GM12878 (cell line): ENCODE data around the gene MPRIP. TPM values are rescaled to one million over a fixed set of nuclear protein-coding genes. Genes with fewer than 3 reads are reported as not detected.

Experiments
- ATF7 ChIP-seq: fragments of 450-650 bp; IDR thresholded peaks from 2 replicates; pipeline ENCODE4 v1.6.1; 2016; ENCODE audit warnings: low read depth, mild to moderate bottlenecking
- CBX3 ChIP-seq: fragments of 200-600 bp; sonication (generic); IDR thresholded peaks from 2 replicates; pipeline ENCODE4 v1.6.1; 2016; ENCODE audit warnings: low read depth, borderline replicate concordance
- CEBPB ChIP-seq, 2 experiments: fragments of 150-350 bp in 1 of 2; IDR thresholded peaks; 2 replicates each; pipeline ENCODE4 v1.6.1; 2012 to 2014; ENCODE audit warnings: low read depth in 2 of 2, low read length in 2 of 2, borderline replicate concordance in 1 of 2, inconsistent platforms in 1 of 2
- FOS ChIP-seq: IDR thresholded peaks from 3 replicates; pipeline ENCODE4 v1.6.1; 2011; ENCODE audit warnings: borderline replicate concordance; ENCODE audit not compliant: insufficient read length; ENCODE audit errors: extremely low read depth
- HCFC1 ChIP-seq: fragments of 150-350 bp; IDR thresholded peaks from 2 replicates; pipeline ENCODE4 v1.6.1; 2014; ENCODE audit warnings: low read length
- KAT2A ChIP-seq: conservative IDR thresholded peaks from 2 replicates; pipeline ENCODE4 v1.6.1; 2011; ENCODE audit warnings: low read depth, low read length; ENCODE audit not compliant: control insufficient read depth
- MEF2A ChIP-seq: IDR thresholded peaks from 2 replicates; pipeline ENCODE4 v1.6.1; 2011; ENCODE audit warnings: low read depth, mild to moderate bottlenecking, low read length, moderate library complexity; ENCODE audit not compliant: insufficient read depth
- MXI1 ChIP-seq: fragments of 150-350 bp; IDR thresholded peaks from 2 replicates; pipeline ENCODE4 v1.6.1; 2011; ENCODE audit warnings: low read depth, mild to moderate bottlenecking, inconsistent platforms, low read length, improper control_type of control experiment
- NFYB ChIP-seq: IDR thresholded peaks from 2 replicates; pipeline ENCODE4 v1.6.1; 2011; ENCODE audit warnings: low read depth, mild to moderate bottlenecking, low read length, improper control_type of control experiment, moderate library complexity; ENCODE audit not compliant: insufficient read depth
- POLR2A ChIP-seq: IDR thresholded peaks from 2 replicates; pipeline ENCODE4 v1.6.1; 2011; ENCODE audit warnings: low read depth, mild to moderate bottlenecking, low read length
- RCOR1 ChIP-seq: conservative IDR thresholded peaks from 2 replicates; pipeline ENCODE4 v1.6.1; 2012; ENCODE audit warnings: low read depth, low read length, improper control_type of control experiment
- RELA ChIP-seq: fragments of 450-650 bp; IDR thresholded peaks from 2 replicates; pipeline ENCODE4 v1.8.0; 2014; ENCODE audit warnings: borderline replicate concordance; ENCODE audit not compliant: partially characterized antibody
- SPI1 ChIP-seq: IDR thresholded peaks from 2 replicates; pipeline ENCODE4 v1.6.1; 2011; ENCODE audit warnings: low read depth, mild to moderate bottlenecking, low read length, moderate library complexity, borderline replicate concordance; ENCODE audit not compliant: insufficient read depth
- SREBF1 ChIP-seq: IDR thresholded peaks from 2 replicates; pipeline ENCODE4 v1.6.1; 2012; ENCODE audit warnings: mild to moderate bottlenecking, low read length
- TCF7 ChIP-seq: IDR thresholded peaks from 2 replicates; pipeline ENCODE4 v1.6.1; 2014; ENCODE audit warnings: antibody characterized with exemption, borderline replicate concordance
- ZNF217 ChIP-seq: fragments of 450-650 bp; IDR thresholded peaks from 2 replicates; pipeline ENCODE4 v1.6.1; 2017; ENCODE audit warnings: antibody characterized with exemption, mild to moderate bottlenecking
- ZNF274 ChIP-seq: IDR thresholded peaks from one replicate; pipeline ENCODE4 v1.8.0; 2011; ENCODE audit not compliant: insufficient read length, insufficient read depth
- ZNF622 ChIP-seq: fragments of 450-650 bp; IDR thresholded peaks from 2 replicates; pipeline ENCODE4 v1.6.1; 2017; ENCODE audit warnings: mild to moderate bottlenecking, inconsistent platforms
- polyA plus RNA-seq, 11 experiments: library from polyadenylated mRNA; depleted of rRNA in 4 of 11; unstranded in 6 of 11; stranded (reverse) in 5 of 11; fragments of >200 nt; fragmentation: Nextera tagmentation in 4 of 11; fragmentation: Illumina TruSeq in 1 of 11; extraction: Ambion mirVana in 4 of 11; extraction: Trizol in 1 of 11; gene quantifications; 1 replicate in 1 of 11; 2 replicates in 10 of 11; pipeline versions ENCODE4 v1.2.1 to v1.2.3, GENCODE V29; 2011 to 2016; ENCODE audit warnings: inconsistent platforms in 2 of 11, missing spikeins in 2 of 11, low read depth in 1 of 11
- total RNA-seq, 4 experiments: library from RNA; depleted of rRNA in 3 of 4; stranded (reverse); fragments of >200 nt in 3 of 4; fragmentation: Illumina TruSeq in 1 of 4; extraction: Trizol in 1 of 4; gene quantifications; 2 replicates each; pipeline versions ENCODE4 v1.2.1 to v1.2.3, GENCODE V29; 2013 to 2021
- TF ChIP-seq, protein P1 (sequence below): fragments of 450-650 bp; IDR thresholded peaks from 2 replicates; pipeline ENCODE4 v1.6.1; 2017; ENCODE audit warnings: mild to moderate bottlenecking, moderate library complexity
- TF ChIP-seq, protein P2 (sequence below): IDR thresholded peaks from 2 replicates; pipeline ENCODE4 v1.6.1; 2012; ENCODE audit warnings: low read depth, low read length, improper control_type of control experiment
- TF ChIP-seq, protein P3 (sequence below): fragments of 450-650 bp; IDR thresholded peaks from 2 replicates; pipeline ENCODE4 v1.6.1; 2016; ENCODE audit warnings: mild to moderate bottlenecking
- TF ChIP-seq, protein P4 (sequence below): IDR thresholded peaks from 2 replicates; pipeline ENCODE4 v1.6.1; 2011; ENCODE audit warnings: low read depth, low read length, improper control_type of control experiment, borderline replicate concordance

Gene MPRIP
- total and polyA plus RNA-seq, 10 of the 15 experiments (the other 5 are each of a cell fraction or from before 2014, with no cell fraction given): 16.5 to 168 (median 71.7) TPM

DNA sequence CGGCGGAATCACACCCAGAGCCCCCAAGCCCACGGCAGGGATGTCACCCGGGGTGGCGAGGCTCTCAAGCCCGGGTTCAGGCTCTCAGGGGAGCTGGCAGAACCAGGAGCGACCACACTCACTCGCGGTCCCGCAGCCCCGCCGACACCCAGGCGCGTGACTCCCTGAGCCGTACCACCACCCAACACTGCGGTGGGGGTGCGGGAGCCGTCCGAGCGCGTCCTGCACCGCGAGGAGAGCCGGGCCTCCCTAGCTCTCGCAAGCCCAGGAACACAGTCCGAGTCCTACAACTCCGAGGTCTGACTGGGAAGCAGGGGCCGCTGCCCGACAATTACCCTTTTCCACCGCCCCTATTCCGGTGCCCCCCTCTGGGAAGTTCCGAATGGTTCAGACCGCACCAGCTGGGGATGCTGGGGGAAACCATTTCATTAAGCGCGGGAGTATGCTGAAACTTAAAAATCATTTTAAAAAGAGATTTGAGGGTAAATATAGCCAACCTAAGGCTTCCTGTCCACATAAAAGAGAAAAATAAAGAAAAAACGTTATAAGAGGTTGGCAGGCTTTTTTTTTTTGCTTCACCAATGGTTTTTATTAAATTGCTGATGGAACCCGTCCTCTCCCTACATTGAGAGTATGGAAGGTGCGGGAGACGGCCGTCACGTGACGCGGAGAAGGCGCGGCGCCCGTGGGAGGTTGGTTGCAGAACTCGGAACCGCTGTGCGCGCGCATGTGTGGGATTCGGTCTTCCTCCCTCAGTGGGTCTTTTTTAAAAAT, 195.0 kb downstream of the MPRIP start, which contains the start of gene FLCN (continued):
- TF ChIP-seq, protein P1, sequence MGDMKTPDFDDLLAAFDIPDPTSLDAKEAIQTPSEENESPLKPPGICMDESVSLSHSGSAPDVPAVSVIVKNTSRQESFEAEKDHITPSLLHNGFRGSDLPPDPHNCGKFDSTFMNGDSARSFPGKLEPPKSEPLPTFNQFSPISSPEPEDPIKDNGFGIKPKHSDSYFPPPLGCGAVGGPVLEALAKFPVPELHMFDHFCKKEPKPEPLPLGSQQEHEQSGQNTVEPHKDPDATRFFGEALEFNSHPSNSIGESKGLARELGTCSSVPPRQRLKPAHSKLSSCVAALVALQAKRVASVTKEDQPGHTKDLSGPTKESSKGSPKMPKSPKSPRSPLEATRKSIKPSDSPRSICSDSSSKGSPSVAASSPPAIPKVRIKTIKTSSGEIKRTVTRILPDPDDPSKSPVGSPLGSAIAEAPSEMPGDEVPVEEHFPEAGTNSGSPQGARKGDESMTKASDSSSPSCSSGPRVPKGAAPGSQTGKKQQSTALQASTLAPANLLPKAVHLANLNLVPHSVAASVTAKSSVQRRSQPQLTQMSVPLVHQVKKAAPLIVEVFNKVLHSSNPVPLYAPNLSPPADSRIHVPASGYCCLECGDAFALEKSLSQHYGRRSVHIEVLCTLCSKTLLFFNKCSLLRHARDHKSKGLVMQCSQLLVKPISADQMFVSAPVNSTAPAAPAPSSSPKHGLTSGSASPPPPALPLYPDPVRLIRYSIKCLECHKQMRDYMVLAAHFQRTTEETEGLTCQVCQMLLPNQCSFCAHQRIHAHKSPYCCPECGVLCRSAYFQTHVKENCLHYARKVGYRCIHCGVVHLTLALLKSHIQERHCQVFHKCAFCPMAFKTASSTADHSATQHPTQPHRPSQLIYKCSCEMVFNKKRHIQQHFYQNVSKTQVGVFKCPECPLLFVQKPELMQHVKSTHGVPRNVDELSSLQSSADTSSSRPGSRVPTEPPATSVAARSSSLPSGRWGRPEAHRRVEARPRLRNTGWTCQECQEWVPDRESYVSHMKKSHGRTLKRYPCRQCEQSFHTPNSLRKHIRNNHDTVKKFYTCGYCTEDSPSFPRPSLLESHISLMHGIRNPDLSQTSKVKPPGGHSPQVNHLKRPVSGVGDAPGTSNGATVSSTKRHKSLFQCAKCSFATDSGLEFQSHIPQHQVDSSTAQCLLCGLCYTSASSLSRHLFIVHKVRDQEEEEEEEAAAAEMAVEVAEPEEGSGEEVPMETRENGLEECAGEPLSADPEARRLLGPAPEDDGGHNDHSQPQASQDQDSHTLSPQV: no peak
- peak; percentile 74 for TF ChIP-seq MXI1
- no peak for TF ChIP-seq NFYB
- no peak for TF ChIP-seq ZNF622
- TF ChIP-seq CBX3: no peak
- TF ChIP-seq, protein P2, sequence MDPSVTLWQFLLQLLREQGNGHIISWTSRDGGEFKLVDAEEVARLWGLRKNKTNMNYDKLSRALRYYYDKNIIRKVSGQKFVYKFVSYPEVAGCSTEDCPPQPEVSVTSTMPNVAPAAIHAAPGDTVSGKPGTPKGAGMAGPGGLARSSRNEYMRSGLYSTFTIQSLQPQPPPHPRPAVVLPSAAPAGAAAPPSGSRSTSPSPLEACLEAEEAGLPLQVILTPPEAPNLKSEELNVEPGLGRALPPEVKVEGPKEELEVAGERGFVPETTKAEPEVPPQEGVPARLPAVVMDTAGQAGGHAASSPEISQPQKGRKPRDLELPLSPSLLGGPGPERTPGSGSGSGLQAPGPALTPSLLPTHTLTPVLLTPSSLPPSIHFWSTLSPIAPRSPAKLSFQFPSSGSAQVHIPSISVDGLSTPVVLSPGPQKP: no peak
- TF ChIP-seq TCF7: no peak
- TF ChIP-seq FOS: no peak
- TF ChIP-seq, protein P3, sequence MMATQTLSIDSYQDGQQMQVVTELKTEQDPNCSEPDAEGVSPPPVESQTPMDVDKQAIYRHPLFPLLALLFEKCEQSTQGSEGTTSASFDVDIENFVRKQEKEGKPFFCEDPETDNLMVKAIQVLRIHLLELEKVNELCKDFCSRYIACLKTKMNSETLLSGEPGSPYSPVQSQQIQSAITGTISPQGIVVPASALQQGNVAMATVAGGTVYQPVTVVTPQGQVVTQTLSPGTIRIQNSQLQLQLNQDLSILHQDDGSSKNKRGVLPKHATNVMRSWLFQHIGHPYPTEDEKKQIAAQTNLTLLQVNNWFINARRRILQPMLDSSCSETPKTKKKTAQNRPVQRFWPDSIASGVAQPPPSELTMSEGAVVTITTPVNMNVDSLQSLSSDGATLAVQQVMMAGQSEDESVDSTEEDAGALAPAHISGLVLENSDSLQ: no peak
- peak; percentile 97 for TF ChIP-seq SREBF1
- TF ChIP-seq SPI1: no peak
- no peak for TF ChIP-seq MEF2A
- TF ChIP-seq HCFC1: peak; percentile 44
- TF ChIP-seq CEBPB (IDR thresholded peaks at IDR 0.05; ENCODE audit: borderline replicate concordance in 1 of 2, low read depth in 2 of 2, low read length in 2 of 2): no peak
- no peak for TF ChIP-seq RCOR1
- TF ChIP-seq, protein P4, sequence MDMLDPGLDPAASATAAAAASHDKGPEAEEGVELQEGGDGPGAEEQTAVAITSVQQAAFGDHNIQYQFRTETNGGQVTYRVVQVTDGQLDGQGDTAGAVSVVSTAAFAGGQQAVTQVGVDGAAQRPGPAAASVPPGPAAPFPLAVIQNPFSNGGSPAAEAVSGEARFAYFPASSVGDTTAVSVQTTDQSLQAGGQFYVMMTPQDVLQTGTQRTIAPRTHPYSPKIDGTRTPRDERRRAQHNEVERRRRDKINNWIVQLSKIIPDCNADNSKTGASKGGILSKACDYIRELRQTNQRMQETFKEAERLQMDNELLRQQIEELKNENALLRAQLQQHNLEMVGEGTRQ: peak; percentile 93
- TF ChIP-seq ATF7: peak; percentile 100
- peak; percentile 61 for TF ChIP-seq RELA
- no peak for TF ChIP-seq ZNF274
- TF ChIP-seq KAT2A: no peak
- peak; percentile 90 for TF ChIP-seq POLR2A
- TF ChIP-seq ZNF217: no peak
